GM23338 (cell line): ENCODE data around the gene ERCC6. TPM values are rescaled to one million over a fixed set of nuclear protein-coding genes. Genes with fewer than 3 reads are reported as not detected.

ENCODE experiments used
- ATAC-seq: fragments of 200-7000 bp; cut with Tn5 transposase; 3 replicates; pipeline ENCODE4 v1.9.1; 2020
- DNase-seq: peaks from one replicate; pipeline ENCODE4 v3.0.0-alpha.2; 2015; ENCODE audit warnings: low spot score
- H2AFZ ChIP-seq: fragments of 200-600 bp; sonication (generic); 2 replicates; pipeline ENCODE4 v1.8.0; 2016; ENCODE audit warnings: antibody characterized with exemption, mild to moderate bottlenecking, moderate library complexity
- H3F3A ChIP-seq: fragments of 200-600 bp; sonication (generic); replicated peaks from 2 replicates; pipeline ENCODE4 v1.8.0; 2017; ENCODE audit warnings: antibody characterized with exemption, mixed run types, low read depth
- H3K27ac ChIP-seq: fragments of 200-600 bp; sonication (generic); 2 replicates; pipeline ENCODE4 v1.6.1; 2016; ENCODE audit warnings: low read depth
- H3K27me3 ChIP-seq: fragments of 200-600 bp; sonication (generic); 2 replicates; pipeline ENCODE4 v1.8.0; 2016; ENCODE audit warnings: mild to moderate bottlenecking, mixed run types, moderate library complexity; ENCODE audit not compliant: insufficient read depth
- H3K36me3 ChIP-seq: fragments of 200-600 bp; sonication (generic); 2 replicates; pipeline ENCODE4 v1.8.0; 2016; ENCODE audit warnings: mild to moderate bottlenecking; ENCODE audit not compliant: insufficient read depth
- H3K4me1 ChIP-seq: fragments of 200-600 bp; sonication (generic); 2 replicates; pipeline ENCODE4 v1.8.0; 2016; ENCODE audit warnings: mild to moderate bottlenecking, moderate library complexity; ENCODE audit not compliant: insufficient read depth
- H3K4me2 ChIP-seq: fragments of 200-600 bp; sonication (generic); 2 replicates; pipeline ENCODE4 v1.7.1; 2017; ENCODE audit warnings: mixed run types
- H3K4me3 ChIP-seq: fragments of 200-600 bp; sonication (generic); 2 replicates; pipeline ENCODE4 v1.6.1; 2016; ENCODE audit warnings: mixed run types
- H3K79me2 ChIP-seq: fragments of 200-600 bp; sonication (generic); replicated peaks from 2 replicates; pipeline ENCODE4 v1.8.0; 2017; ENCODE audit warnings: mild to moderate bottlenecking; ENCODE audit not compliant: insufficient read depth
- H3K9me2 ChIP-seq: fragments of 200-600 bp; sonication (generic); 2 replicates; pipeline ENCODE4 v1.8.0; 2017; ENCODE audit not compliant: insufficient read depth
- H4K20me1 ChIP-seq: fragments of 200-600 bp; sonication (generic); replicated peaks from 2 replicates; pipeline ENCODE4 v1.8.0; 2017; ENCODE audit warnings: mild to moderate bottlenecking; ENCODE audit not compliant: insufficient read depth
- H3K27ac Mint-ChIP-seq: 2 replicates; pipeline ENCODE4 v1.8.0; 2020; ENCODE audit warnings: inconsistent platforms, mild to moderate bottlenecking, moderate library complexity, mixed read lengths
- H3K27me3 Mint-ChIP-seq: 3 replicates; pipeline ENCODE4 v1.8.0; 2022; ENCODE audit warnings: low read depth, mild to moderate bottlenecking, moderate library complexity, mixed read lengths, inconsistent platforms; ENCODE audit not compliant: insufficient read depth, poor library complexity
- H3K36me3 Mint-ChIP-seq: 3 replicates; pipeline ENCODE4 v1.8.0; 2021; ENCODE audit warnings: low read depth, mild to moderate bottlenecking, inconsistent platforms, moderate library complexity, mixed read lengths
- H3K4me1 Mint-ChIP-seq: 3 replicates; pipeline ENCODE4 v1.8.0; 2020; ENCODE audit warnings: mild to moderate bottlenecking, inconsistent platforms, mixed read lengths
- H3K4me3 Mint-ChIP-seq: 3 replicates; pipeline ENCODE4 v1.8.0; 2021; ENCODE audit warnings: moderate library complexity, mild to moderate bottlenecking, inconsistent platforms, mixed read lengths
- H3K9me3 Mint-ChIP-seq: 3 replicates; pipeline ENCODE4 v1.8.0; 2020; ENCODE audit warnings: moderate library complexity, mild to moderate bottlenecking, inconsistent platforms, mixed read lengths
- CREB1 ChIP-seq: fragments of 250-450 bp; sonication (Bioruptor Pico); IDR thresholded peaks from 2 replicates; pipeline ENCODE4 v1.5.0; 2020; ENCODE audit warnings: low read depth, mild to moderate bottlenecking, moderate library complexity
- EZH2 ChIP-seq: fragments of 200-600 bp; sonication (generic); IDR thresholded peaks from one replicate; pipeline ENCODE4 v1.8.0; 2017; ENCODE audit warnings: antibody characterized with exemption, mild to moderate bottlenecking, low read depth; ENCODE audit not compliant: unreplicated experiment
- EZH2phosphoT487 ChIP-seq: fragments of 200-600 bp; sonication (generic); IDR thresholded peaks from one replicate; pipeline ENCODE4 v1.8.1; 2018; ENCODE audit warnings: antibody characterized with exemption; ENCODE audit not compliant: unreplicated experiment
- JUNB ChIP-seq: IDR thresholded peaks from one replicate; pipeline ENCODE4 v1.6.1; 2016; ENCODE audit warnings: antibody characterized with exemption; ENCODE audit not compliant: unreplicated experiment
- NANOG ChIP-seq: IDR thresholded peaks from 2 replicates; pipeline ENCODE4 v1.6.1; 2016; ENCODE audit warnings: antibody characterized with exemption, borderline replicate concordance
- POLR2AphosphoS5 ChIP-seq: IDR thresholded peaks from 2 replicates; pipeline ENCODE4 v1.6.1; 2016; ENCODE audit warnings: antibody characterized with exemption, low read depth
- STAT1 ChIP-seq: IDR thresholded peaks from one replicate; pipeline ENCODE4 v1.6.1; 2016; ENCODE audit warnings: antibody characterized with exemption; ENCODE audit not compliant: unreplicated experiment
- ZNF114 ChIP-seq: fragments of 250-450 bp; sonication (Bioruptor Pico); IDR thresholded peaks from 2 replicates; pipeline ENCODE4 v1.5.0; 2020; ENCODE audit warnings: mild to moderate bottlenecking, moderate library complexity
- ZNF331 ChIP-seq: fragments of 250-450 bp; sonication (Bioruptor Pico); IDR thresholded peaks from 2 replicates; pipeline ENCODE4 v1.5.0; 2020; ENCODE audit warnings: low read depth, mild to moderate bottlenecking, moderate library complexity
- polyA plus RNA-seq: library from polyadenylated mRNA; unstranded; fragments of >200 nt; fragmentation: Nextera tagmentation; extraction: Ambion mirVana; gene quantifications from 2 replicates; pipeline ENCODE4 v1.2.1, GENCODE V29; 2016
- total RNA-seq: library from RNA; depleted of rRNA; stranded (reverse); fragments of >200 nt; shearing (Covaris generic); gene quantifications from 2 replicates; pipeline ENCODE4 v1.2.3, GENCODE V29; 2014
- TF ChIP-seq, protein P1 (sequence below): IDR thresholded peaks from one replicate; pipeline ENCODE4 v1.6.1; 2018; ENCODE audit warnings: antibody characterized with exemption; ENCODE audit not compliant: unreplicated experiment
- TF ChIP-seq, protein P2 (sequence below): fragments of 250-450 bp; sonication (Bioruptor Pico); IDR thresholded peaks from 2 replicates; pipeline ENCODE4 v1.5.0; 2020; ENCODE audit warnings: mild to moderate bottlenecking, moderate library complexity
- TF ChIP-seq, protein P3 (sequence below), 2 experiments: fragments of 200-600 bp in 1 of 2; sonication (generic) in 1 of 2; conservative IDR thresholded peaks; 2 replicates each; pipeline versions ENCODE4 v1.5.1 to v1.6.1; 2016 to 2017; ENCODE audit warnings: antibody characterized with exemption in 2 of 2, low read depth in 2 of 2, mild to moderate bottlenecking in 2 of 2, moderate library complexity in 1 of 2
- TF ChIP-seq, protein P4 (sequence below): IDR thresholded peaks from 2 replicates; pipeline ENCODE4 v1.6.1; 2016; ENCODE audit warnings: antibody characterized with exemption

The ERCC6 gene
- total and polyA plus RNA-seq, 2 experiments from 2014 or later = 2.5 to 13.8 TPM

DNA sequence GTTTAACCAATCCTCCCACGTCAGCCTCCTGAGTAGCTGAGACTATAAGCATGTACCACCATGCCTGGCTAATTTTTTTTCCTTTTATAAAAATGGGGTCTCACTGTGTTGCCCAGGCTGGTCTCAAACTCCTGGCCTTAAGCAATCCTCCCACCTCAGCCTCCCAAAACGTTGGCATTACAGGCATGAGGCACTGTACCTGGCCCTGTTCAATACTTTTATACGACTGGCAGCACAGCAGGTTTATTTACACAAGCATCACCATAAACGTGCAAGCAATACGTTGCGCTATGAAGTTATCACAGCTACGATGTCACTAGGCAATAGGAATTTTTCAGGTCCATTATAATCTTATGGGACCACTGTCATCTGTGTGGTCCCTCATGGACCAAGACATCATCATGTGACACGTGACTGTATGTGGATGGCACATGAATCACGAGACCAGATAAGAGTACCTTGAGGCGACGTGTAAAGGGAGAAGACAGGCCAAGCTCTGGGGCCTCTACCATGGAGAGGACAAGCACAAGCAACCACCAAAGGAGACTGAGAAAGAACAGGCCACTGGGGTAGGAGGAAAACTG, 36.7 kb upstream of the ERCC6 start:
- H3K9me2 ChIP-seq = 0 out of 2 replicates have a peak, but pooled peaks cover 7% of the 10 kb centered on the region
- H3K4me3 ChIP-seq = no peak overlapping the region
- no peaks in the 10 kb centered on the region for H3K36me3 Mint-ChIP-seq
- no peak overlapping the region for H2AFZ ChIP-seq
- TF ChIP-seq STAT1 (no peak), JUNB (no peak), CREB1 (CRISPR knock-in tag) (no peak), EZH2phosphoT487 (no peak), EZH2 (no peak), NANOG (no peak), POLR2AphosphoS5 (no peak), ZNF114 (CRISPR knock-in tag) (no peak), ZNF331 (CRISPR knock-in tag) (no peak)
- TF ChIP-seq, protein P1, sequence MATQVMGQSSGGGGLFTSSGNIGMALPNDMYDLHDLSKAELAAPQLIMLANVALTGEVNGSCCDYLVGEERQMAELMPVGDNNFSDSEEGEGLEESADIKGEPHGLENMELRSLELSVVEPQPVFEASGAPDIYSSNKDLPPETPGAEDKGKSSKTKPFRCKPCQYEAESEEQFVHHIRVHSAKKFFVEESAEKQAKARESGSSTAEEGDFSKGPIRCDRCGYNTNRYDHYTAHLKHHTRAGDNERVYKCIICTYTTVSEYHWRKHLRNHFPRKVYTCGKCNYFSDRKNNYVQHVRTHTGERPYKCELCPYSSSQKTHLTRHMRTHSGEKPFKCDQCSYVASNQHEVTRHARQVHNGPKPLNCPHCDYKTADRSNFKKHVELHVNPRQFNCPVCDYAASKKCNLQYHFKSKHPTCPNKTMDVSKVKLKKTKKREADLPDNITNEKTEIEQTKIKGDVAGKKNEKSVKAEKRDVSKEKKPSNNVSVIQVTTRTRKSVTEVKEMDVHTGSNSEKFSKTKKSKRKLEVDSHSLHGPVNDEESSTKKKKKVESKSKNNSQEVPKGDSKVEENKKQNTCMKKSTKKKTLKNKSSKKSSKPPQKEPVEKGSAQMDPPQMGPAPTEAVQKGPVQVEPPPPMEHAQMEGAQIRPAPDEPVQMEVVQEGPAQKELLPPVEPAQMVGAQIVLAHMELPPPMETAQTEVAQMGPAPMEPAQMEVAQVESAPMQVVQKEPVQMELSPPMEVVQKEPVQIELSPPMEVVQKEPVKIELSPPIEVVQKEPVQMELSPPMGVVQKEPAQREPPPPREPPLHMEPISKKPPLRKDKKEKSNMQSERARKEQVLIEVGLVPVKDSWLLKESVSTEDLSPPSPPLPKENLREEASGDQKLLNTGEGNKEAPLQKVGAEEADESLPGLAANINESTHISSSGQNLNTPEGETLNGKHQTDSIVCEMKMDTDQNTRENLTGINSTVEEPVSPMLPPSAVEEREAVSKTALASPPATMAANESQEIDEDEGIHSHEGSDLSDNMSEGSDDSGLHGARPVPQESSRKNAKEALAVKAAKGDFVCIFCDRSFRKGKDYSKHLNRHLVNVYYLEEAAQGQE = no peak
- TF ChIP-seq, protein P2, sequence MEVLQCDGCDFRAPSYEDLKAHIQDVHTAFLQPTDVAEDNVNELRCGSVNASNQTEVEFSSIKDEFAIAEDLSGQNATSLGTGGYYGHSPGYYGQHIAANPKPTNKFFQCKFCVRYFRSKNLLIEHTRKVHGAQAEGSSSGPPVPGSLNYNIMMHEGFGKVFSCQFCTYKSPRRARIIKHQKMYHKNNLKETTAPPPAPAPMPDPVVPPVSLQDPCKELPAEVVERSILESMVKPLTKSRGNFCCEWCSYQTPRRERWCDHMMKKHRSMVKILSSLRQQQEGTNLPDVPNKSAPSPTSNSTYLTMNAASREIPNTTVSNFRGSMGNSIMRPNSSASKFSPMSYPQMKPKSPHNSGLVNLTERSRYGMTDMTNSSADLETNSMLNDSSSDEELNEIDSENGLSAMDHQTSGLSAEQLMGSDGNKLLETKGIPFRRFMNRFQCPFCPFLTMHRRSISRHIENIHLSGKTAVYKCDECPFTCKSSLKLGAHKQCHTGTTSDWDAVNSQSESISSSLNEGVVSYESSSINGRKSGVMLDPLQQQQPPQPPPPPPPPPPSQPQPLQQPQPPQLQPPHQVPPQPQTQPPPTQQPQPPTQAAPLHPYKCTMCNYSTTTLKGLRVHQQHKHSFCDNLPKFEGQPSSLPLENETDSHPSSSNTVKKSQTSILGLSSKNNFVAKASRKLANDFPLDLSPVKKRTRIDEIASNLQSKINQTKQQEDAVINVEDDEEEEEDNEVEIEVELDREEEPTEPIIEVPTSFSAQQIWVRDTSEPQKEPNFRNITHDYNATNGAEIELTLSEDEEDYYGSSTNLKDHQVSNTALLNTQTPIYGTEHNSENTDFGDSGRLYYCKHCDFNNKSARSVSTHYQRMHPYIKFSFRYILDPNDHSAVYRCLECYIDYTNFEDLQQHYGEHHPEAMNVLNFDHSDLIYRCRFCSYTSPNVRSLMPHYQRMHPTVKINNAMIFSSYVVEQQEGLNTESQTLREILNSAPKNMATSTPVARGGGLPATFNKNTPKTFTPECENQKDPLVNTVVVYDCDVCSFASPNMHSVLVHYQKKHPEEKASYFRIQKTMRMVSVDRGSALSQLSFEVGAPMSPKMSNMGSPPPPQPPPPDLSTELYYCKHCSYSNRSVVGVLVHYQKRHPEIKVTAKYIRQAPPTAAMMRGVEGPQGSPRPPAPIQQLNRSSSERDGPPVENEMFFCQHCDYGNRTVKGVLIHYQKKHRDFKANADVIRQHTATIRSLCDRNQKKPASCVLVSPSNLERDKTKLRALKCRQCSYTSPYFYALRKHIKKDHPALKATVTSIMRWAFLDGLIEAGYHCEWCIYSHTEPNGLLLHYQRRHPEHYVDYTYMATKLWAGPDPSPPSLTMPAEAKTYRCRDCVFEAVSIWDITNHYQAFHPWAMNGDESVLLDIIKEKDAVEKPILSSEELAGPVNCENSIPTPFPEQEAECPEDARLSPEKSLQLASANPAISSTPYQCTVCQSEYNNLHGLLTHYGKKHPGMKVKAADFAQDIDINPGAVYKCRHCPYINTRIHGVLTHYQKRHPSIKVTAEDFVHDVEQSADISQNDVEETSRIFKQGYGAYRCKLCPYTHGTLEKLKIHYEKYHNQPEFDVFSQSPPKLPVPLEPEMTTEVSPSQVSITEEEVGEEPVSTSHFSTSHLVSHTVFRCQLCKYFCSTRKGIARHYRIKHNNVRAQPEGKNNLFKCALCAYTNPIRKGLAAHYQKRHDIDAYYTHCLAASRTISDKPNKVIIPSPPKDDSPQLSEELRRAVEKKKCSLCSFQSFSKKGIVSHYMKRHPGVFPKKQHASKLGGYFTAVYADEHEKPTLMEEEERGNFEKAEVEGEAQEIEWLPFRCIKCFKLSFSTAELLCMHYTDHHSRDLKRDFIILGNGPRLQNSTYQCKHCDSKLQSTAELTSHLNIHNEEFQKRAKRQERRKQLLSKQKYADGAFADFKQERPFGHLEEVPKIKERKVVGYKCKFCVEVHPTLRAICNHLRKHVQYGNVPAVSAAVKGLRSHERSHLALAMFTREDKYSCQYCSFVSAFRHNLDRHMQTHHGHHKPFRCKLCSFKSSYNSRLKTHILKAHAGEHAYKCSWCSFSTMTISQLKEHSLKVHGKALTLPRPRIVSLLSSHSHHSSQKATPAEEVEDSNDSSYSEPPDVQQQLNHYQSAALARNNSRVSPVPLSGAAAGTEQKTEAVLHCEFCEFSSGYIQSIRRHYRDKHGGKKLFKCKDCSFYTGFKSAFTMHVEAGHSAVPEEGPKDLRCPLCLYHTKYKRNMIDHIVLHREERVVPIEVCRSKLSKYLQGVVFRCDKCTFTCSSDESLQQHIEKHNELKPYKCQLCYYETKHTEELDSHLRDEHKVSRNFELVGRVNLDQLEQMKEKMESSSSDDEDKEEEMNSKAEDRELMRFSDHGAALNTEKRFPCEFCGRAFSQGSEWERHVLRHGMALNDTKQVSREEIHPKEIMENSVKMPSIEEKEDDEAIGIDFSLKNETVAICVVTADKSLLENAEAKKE (CRISPR knock-in tag) = no peak
- TF ChIP-seq, protein P3, sequence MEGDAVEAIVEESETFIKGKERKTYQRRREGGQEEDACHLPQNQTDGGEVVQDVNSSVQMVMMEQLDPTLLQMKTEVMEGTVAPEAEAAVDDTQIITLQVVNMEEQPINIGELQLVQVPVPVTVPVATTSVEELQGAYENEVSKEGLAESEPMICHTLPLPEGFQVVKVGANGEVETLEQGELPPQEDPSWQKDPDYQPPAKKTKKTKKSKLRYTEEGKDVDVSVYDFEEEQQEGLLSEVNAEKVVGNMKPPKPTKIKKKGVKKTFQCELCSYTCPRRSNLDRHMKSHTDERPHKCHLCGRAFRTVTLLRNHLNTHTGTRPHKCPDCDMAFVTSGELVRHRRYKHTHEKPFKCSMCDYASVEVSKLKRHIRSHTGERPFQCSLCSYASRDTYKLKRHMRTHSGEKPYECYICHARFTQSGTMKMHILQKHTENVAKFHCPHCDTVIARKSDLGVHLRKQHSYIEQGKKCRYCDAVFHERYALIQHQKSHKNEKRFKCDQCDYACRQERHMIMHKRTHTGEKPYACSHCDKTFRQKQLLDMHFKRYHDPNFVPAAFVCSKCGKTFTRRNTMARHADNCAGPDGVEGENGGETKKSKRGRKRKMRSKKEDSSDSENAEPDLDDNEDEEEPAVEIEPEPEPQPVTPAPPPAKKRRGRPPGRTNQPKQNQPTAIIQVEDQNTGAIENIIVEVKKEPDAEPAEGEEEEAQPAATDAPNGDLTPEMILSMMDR (conservative IDR thresholded peaks at IDR 0.05; ENCODE audit: low read depth in 2 of 2) = no peak
- TF ChIP-seq, protein P4, sequence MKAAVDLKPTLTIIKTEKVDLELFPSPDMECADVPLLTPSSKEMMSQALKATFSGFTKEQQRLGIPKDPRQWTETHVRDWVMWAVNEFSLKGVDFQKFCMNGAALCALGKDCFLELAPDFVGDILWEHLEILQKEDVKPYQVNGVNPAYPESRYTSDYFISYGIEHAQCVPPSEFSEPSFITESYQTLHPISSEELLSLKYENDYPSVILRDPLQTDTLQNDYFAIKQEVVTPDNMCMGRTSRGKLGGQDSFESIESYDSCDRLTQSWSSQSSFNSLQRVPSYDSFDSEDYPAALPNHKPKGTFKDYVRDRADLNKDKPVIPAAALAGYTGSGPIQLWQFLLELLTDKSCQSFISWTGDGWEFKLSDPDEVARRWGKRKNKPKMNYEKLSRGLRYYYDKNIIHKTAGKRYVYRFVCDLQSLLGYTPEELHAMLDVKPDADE = no peak
- no peaks in the 10 kb centered on the region for H3K36me3 ChIP-seq
- ATAC-seq (no peak), DNase-seq (no peak)
- no peak overlapping the region for H3K27ac Mint-ChIP-seq
- no peaks in the 10 kb centered on the region; the same call in 2 of the 3 replicates for H3K4me1 Mint-ChIP-seq
- H3F3A ChIP-seq = no peaks in the 10 kb centered on the region
- H3K4me3 Mint-ChIP-seq = no peak overlapping the region
- H3K9me3 Mint-ChIP-seq = no peaks in the 10 kb centered on the region; the same call in 2 of the 3 replicates
- peaks cover 3% of the 10 kb centered on the region for H3K27me3 Mint-ChIP-seq
- H3K4me2 ChIP-seq = no peak overlapping the region
- no peaks in the 10 kb centered on the region for H3K79me2 ChIP-seq
- no peak overlapping the region for H3K27ac ChIP-seq
- no peaks in the 10 kb centered on the region for H4K20me1 ChIP-seq
- no peaks in the 10 kb centered on the region for H3K27me3 ChIP-seq
- H3K4me1 ChIP-seq = no peaks in the 10 kb centered on the region
